GM12878 (cell line): ENCODE data around the gene CYB561A3. TPM values are rescaled to one million over a fixed set of nuclear protein-coding genes. Genes with fewer than 3 reads are reported as not detected.
A peak's percentile ranks its signal among the peaks of the same experiment; 100 is the strongest.

Source experiments
- ATAC-seq: fragments of 200-7000 bp; cut with Tn5 transposase; 3 replicates; pipeline ENCODE4 v1.9.1; 2020; ENCODE audit warnings: mild to moderate bottlenecking, moderate library complexity
- BruUV-seq: library from RNA; stranded (reverse); fragments of 400-500 nt; replicated peaks from 2 replicates; lab custom pipeline; 2021; lab: Mats Ljungman, UMichigan
- CTCF ChIA-PET: fragments of 300-600 bp; sonication (Branson Sonifier 250); formaldehyde crosslinking; extraction: SDS; loops from one replicate; lab custom pipeline; 2021; ENCODE audit warnings: inconsistent platforms; lab: Yijun Ruan, JAX
- POLR2A ChIA-PET: fragments of 350-600 bp; formaldehyde crosslinking; extraction: SDS; loops from one replicate; lab custom pipeline; 2021; ENCODE audit warnings: inconsistent platforms; lab: Charles Lee
- RAD21 ChIA-PET: fragments of 300-600 bp; sonication (Branson Sonifier 250); formaldehyde crosslinking; loops from one replicate; lab custom pipeline; 2023; ENCODE audit warnings: antibody characterized with exemption; ENCODE audit not compliant: unreplicated experiment; lab: Charles Lee
- SMC1A ChIA-PET: fragments of 300-600 bp; sonication (Branson Sonifier 250); formaldehyde crosslinking; loops from one replicate; lab custom pipeline; 2023; ENCODE audit not compliant: unreplicated experiment, uncharacterized antibody; lab: Charles Lee
- DNase-seq: peaks from one replicate; pipeline ENCODE4 v3.0.0-alpha.2; 2011; ENCODE audit warnings: low read depth, low spot score
- FAIRE-seq: peaks from 3 replicates; lab custom pipeline; 2011; peaks lifted over from hg19 to GRCh38; lab: Jason Lieb, UNC
- H2AFZ ChIP-seq: 2 replicates; pipeline ENCODE4 v1.6.0; 2011; ENCODE audit warnings: low read depth, low read length, control low read depth; ENCODE audit not compliant: control insufficient read depth
- H3K27ac ChIP-seq: 2 replicates; pipeline ENCODE4 v1.5.1; 2011; ENCODE audit warnings: control low read depth; ENCODE audit not compliant: control insufficient read depth, insufficient read depth
- H3K27me3 ChIP-seq, 2 experiments: replicated peaks in 1 of 2; 2 replicates each; pipeline versions ENCODE4 v1.6.0 to v1.6.1; 2011; ENCODE audit warnings: low read length in 1 of 2; ENCODE audit not compliant: control insufficient read depth in 2 of 2, insufficient read depth in 2 of 2
- H3K36me3 ChIP-seq, 2 experiments: 2 replicates each; pipeline ENCODE4 v1.5.1; 2011; ENCODE audit warnings: low read length in 1 of 2; ENCODE audit not compliant: control insufficient read depth in 2 of 2, insufficient read depth in 2 of 2
- H3K4me1 ChIP-seq: 2 replicates; pipeline ENCODE4 v1.6.1; 2011; ENCODE audit warnings: mild to moderate bottlenecking, low read length, moderate library complexity, mixed read lengths; ENCODE audit not compliant: control insufficient read depth, insufficient read depth
- H3K4me2 ChIP-seq: 2 replicates; pipeline ENCODE4 v1.6.0; 2011; ENCODE audit warnings: control low read depth; ENCODE audit not compliant: control insufficient read depth, insufficient read depth
- H3K4me3 ChIP-seq: fragments of 200-600 bp; sonication (generic); 2 replicates; pipeline ENCODE4 v1.5.1; 2016
- H3K79me2 ChIP-seq: 2 replicates; pipeline ENCODE4 v1.6.0; 2011; ENCODE audit warnings: low read length; ENCODE audit not compliant: control insufficient read depth, insufficient read depth
- H3K9ac ChIP-seq: 2 replicates; pipeline ENCODE4 v1.8.0; 2011; ENCODE audit warnings: low read length, control low read depth, mixed read lengths; ENCODE audit not compliant: control insufficient read depth, insufficient read depth
- H3K9me3 ChIP-seq: replicated peaks from 3 replicates; pipeline ENCODE4 v1.5.1; 2011; ENCODE audit warnings: mild to moderate bottlenecking, low read length; ENCODE audit not compliant: control insufficient read depth, insufficient read depth
- H4K20me1 ChIP-seq: 2 replicates; pipeline ENCODE4 v1.6.0; 2011; ENCODE audit not compliant: control insufficient read depth, insufficient read depth
- ASH2L ChIP-seq: fragments of 300-600, 200-600 bp; sonication (generic); IDR thresholded peaks from 2 replicates; pipeline ENCODE4 v1.6.1; 2017; ENCODE audit warnings: low read depth, mild to moderate bottlenecking, borderline replicate concordance
- BACH1 ChIP-seq: fragments of 450-650 bp; IDR thresholded peaks from 2 replicates; pipeline ENCODE4 v1.6.1; 2017; ENCODE audit warnings: mild to moderate bottlenecking, borderline replicate concordance
- BMI1 ChIP-seq: fragments of 450-650 bp; IDR thresholded peaks from 2 replicates; pipeline ENCODE4 v1.6.1; 2016; ENCODE audit warnings: mild to moderate bottlenecking, moderate library complexity, borderline replicate concordance
- CBX3 ChIP-seq: fragments of 200-600 bp; sonication (generic); IDR thresholded peaks from 2 replicates; pipeline ENCODE4 v1.6.1; 2016; ENCODE audit warnings: low read depth, borderline replicate concordance
- CBX5 ChIP-seq: sonication (generic); IDR thresholded peaks from 2 replicates; pipeline ENCODE4 v1.6.1; 2016; ENCODE audit warnings: low read depth, moderate library complexity, mild to moderate bottlenecking, inconsistent platforms
- MYC ChIP-seq: IDR thresholded peaks from 2 replicates; pipeline ENCODE4 v1.6.1; 2011; ENCODE audit warnings: mild to moderate bottlenecking, low read length, moderate library complexity, inconsistent platforms; ENCODE audit not compliant: insufficient read depth, insufficient replicate concordance, insufficient read length, severe bottlenecking
- NBN ChIP-seq: fragments of 450-650 bp; IDR thresholded peaks from 2 replicates; pipeline ENCODE4 v1.6.1; 2016
- PML ChIP-seq: IDR thresholded peaks from 2 replicates; pipeline ENCODE4 v1.6.1; 2012; ENCODE audit warnings: low read length, inconsistent platforms
- RCOR1 ChIP-seq: conservative IDR thresholded peaks from 2 replicates; pipeline ENCODE4 v1.6.1; 2012; ENCODE audit warnings: low read depth, low read length, improper control_type of control experiment
- SPI1 ChIP-seq: IDR thresholded peaks from 2 replicates; pipeline ENCODE4 v1.6.1; 2011; ENCODE audit warnings: low read depth, mild to moderate bottlenecking, low read length, moderate library complexity, borderline replicate concordance; ENCODE audit not compliant: insufficient read depth
- YY1 ChIP-seq: IDR thresholded peaks from 2 replicates; pipeline ENCODE4 v1.6.1; 2011; ENCODE audit warnings: low read depth, mild to moderate bottlenecking, low read length
- ZNF622 ChIP-seq: fragments of 450-650 bp; IDR thresholded peaks from 2 replicates; pipeline ENCODE4 v1.6.1; 2017; ENCODE audit warnings: mild to moderate bottlenecking, inconsistent platforms
- WGBS: methylation state at CpG from one replicate; pipeline ENCODE4 v1.1.6; 2016; ENCODE audit warnings: low lambda C conversion rate; ENCODE audit not compliant: insufficient replicate concordance, insufficient coverage; ENCODE audit errors: missing lambda C conversion rate; 5-methylcytosine and 5-hydroxymethylcytosine counted together
- in situ Hi-C: fragments of 300-500 bp; cut with MboI; formaldehyde crosslinking; loops from 9 replicates; pipeline ENCODE4 v1.14.3; 2018; ENCODE audit warnings: mixed read lengths
- intact Hi-C: fragments of 100-400 bp; cut with micrococcal nuclease; formaldehyde crosslinking; loops from one replicate; pipeline ENCODE4 v1.14.2; 2022; ENCODE audit not compliant: unreplicated experiment
- polyA plus RNA-seq, 11 experiments: library from polyadenylated mRNA; depleted of rRNA in 4 of 11; unstranded in 6 of 11; stranded (reverse) in 5 of 11; fragments of >200 nt; fragmentation: Nextera tagmentation in 4 of 11; fragmentation: Illumina TruSeq in 1 of 11; extraction: Ambion mirVana in 4 of 11; extraction: Trizol in 1 of 11; gene quantifications; 1 replicate in 1 of 11; 2 replicates in 10 of 11; pipeline versions ENCODE4 v1.2.1 to v1.2.3, GENCODE V29; 2011 to 2016; ENCODE audit warnings: inconsistent platforms in 2 of 11, missing spikeins in 2 of 11, low read depth in 1 of 11
- total RNA-seq, 4 experiments: library from RNA; depleted of rRNA in 3 of 4; stranded (reverse); fragments of >200 nt in 3 of 4; fragmentation: Illumina TruSeq in 1 of 4; extraction: Trizol in 1 of 4; gene quantifications; 2 replicates each; pipeline versions ENCODE4 v1.2.1 to v1.2.3, GENCODE V29; 2013 to 2021
- TF ChIP-seq, protein P1 (sequence below): fragments of 450-650 bp; IDR thresholded peaks from 2 replicates; pipeline ENCODE4 v1.6.1; 2017; ENCODE audit warnings: mild to moderate bottlenecking, moderate library complexity
- TF ChIP-seq, protein P2 (sequence below): IDR thresholded peaks from 2 replicates; pipeline ENCODE4 v1.6.1; 2012; ENCODE audit warnings: mild to moderate bottlenecking, low read depth, low read length
- TF ChIP-seq, protein P3 (sequence below): IDR thresholded peaks from 2 replicates; pipeline ENCODE4 v1.6.1; 2011; ENCODE audit warnings: borderline replicate concordance, low read depth, mild to moderate bottlenecking, moderate library complexity, low read length; ENCODE audit not compliant: insufficient read depth, poor library complexity, severe bottlenecking

The CYB561A3 gene
- total and polyA plus RNA-seq, 10 of the 15 experiments (the other 5 are each of a cell fraction or from before 2014, with no cell fraction given), result 40.1 to 169 (median 74.4) TPM

DNA sequence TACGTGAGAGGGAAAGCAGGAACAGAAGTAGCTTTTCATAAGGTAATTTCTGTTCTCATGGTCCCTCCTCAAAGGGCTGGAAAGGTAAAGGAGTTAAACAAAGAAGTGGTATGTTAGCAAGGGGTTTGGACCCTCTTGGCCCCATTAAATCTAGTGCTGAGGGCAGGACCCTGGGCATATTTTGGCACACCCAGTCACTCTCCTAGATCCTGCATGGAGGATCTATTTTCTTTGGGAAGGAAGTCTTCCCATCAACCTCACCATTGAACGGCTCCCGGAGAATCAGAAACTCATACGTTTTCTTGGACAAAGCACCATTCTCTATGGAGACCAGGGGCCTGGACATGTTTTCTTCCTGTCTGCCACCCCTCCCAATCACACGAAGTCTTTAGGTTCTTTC is 42.4 kb upstream of the CYB561A3 start:
- Histone ChIP-seq H3K4me2 (no peak overlapping the region), H2AFZ (no peak overlapping the region), H3K27me3 (no peaks in the 10 kb centered on the region), H3K4me1 (no peaks in the 10 kb centered on the region), H3K4me3 (no peak overlapping the region), H3K9ac (no peak overlapping the region), H4K20me1 (no peaks in the 10 kb centered on the region; the same call in 1 of the 2 replicates), H3K79me2 (no peaks in the 10 kb centered on the region), H3K36me3 (peaks cover 19 to 43% of the 10 kb centered on the region in 2 experiments), H3K9me3 (no peaks in the 10 kb centered on the region), H3K27ac (no peak overlapping the region)
- ChIA-PET RAD21 (no interaction called here), CTCF (interaction anchor here (2.1 kb wide), 1 partner anchor 32 kb away, joined by 5 read pairs; no protein-coding TSS in a partner anchor), POLR2A (no interaction called here), SMC1A (no interaction called here)
- TSS peak; percentile 50 for BruUV-seq
- no peak for TF ChIP-seq SPI1
- no peak for TF ChIP-seq CBX5
- TF ChIP-seq, protein P1, sequence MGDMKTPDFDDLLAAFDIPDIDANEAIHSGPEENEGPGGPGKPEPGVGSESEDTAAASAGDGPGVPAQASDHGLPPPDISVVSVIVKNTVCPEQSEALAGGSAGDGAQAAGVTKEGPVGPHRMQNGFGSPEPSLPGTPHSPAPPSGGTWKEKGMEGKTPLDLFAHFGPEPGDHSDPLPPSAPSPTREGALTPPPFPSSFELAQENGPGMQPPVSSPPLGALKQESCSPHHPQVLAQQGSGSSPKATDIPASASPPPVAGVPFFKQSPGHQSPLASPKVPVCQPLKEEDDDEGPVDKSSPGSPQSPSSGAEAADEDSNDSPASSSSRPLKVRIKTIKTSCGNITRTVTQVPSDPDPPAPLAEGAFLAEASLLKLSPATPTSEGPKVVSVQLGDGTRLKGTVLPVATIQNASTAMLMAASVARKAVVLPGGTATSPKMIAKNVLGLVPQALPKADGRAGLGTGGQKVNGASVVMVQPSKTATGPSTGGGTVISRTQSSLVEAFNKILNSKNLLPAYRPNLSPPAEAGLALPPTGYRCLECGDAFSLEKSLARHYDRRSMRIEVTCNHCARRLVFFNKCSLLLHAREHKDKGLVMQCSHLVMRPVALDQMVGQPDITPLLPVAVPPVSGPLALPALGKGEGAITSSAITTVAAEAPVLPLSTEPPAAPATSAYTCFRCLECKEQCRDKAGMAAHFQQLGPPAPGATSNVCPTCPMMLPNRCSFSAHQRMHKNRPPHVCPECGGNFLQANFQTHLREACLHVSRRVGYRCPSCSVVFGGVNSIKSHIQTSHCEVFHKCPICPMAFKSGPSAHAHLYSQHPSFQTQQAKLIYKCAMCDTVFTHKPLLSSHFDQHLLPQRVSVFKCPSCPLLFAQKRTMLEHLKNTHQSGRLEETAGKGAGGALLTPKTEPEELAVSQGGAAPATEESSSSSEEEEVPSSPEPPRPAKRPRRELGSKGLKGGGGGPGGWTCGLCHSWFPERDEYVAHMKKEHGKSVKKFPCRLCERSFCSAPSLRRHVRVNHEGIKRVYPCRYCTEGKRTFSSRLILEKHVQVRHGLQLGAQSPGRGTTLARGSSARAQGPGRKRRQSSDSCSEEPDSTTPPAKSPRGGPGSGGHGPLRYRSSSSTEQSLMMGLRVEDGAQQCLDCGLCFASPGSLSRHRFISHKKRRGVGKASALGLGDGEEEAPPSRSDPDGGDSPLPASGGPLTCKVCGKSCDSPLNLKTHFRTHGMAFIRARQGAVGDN, result no peak
- TF ChIP-seq MYC, result no peak
- no peak for TF ChIP-seq BMI1
- no peak for TF ChIP-seq CBX3
- no peak for TF ChIP-seq ZNF622
- no peak for TF ChIP-seq ASH2L
- TF ChIP-seq, protein P2, sequence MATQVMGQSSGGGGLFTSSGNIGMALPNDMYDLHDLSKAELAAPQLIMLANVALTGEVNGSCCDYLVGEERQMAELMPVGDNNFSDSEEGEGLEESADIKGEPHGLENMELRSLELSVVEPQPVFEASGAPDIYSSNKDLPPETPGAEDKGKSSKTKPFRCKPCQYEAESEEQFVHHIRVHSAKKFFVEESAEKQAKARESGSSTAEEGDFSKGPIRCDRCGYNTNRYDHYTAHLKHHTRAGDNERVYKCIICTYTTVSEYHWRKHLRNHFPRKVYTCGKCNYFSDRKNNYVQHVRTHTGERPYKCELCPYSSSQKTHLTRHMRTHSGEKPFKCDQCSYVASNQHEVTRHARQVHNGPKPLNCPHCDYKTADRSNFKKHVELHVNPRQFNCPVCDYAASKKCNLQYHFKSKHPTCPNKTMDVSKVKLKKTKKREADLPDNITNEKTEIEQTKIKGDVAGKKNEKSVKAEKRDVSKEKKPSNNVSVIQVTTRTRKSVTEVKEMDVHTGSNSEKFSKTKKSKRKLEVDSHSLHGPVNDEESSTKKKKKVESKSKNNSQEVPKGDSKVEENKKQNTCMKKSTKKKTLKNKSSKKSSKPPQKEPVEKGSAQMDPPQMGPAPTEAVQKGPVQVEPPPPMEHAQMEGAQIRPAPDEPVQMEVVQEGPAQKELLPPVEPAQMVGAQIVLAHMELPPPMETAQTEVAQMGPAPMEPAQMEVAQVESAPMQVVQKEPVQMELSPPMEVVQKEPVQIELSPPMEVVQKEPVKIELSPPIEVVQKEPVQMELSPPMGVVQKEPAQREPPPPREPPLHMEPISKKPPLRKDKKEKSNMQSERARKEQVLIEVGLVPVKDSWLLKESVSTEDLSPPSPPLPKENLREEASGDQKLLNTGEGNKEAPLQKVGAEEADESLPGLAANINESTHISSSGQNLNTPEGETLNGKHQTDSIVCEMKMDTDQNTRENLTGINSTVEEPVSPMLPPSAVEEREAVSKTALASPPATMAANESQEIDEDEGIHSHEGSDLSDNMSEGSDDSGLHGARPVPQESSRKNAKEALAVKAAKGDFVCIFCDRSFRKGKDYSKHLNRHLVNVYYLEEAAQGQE, result no peak
- TF ChIP-seq BACH1, result no peak
- TF ChIP-seq, protein P3, sequence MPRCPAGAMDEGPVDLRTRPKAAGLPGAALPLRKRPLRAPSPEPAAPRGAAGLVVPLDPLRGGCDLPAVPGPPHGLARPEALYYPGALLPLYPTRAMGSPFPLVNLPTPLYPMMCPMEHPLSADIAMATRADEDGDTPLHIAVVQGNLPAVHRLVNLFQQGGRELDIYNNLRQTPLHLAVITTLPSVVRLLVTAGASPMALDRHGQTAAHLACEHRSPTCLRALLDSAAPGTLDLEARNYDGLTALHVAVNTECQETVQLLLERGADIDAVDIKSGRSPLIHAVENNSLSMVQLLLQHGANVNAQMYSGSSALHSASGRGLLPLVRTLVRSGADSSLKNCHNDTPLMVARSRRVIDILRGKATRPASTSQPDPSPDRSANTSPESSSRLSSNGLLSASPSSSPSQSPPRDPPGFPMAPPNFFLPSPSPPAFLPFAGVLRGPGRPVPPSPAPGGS, result no peak
- no peak for TF ChIP-seq PML
- TF ChIP-seq RCOR1, result no peak
- no peak for TF ChIP-seq NBN
- no peak for TF ChIP-seq YY1
- FAIRE-seq, result no peak
- ATAC-seq, result no peak
- 80% methylated on average over 5 of the region's 5 CpGs for WGBS
- DNase-seq, result no peak
- intact Hi-C loops, result no loop called here
- in situ Hi-C loops, result no loop called here
